SH-SY5Y (cell line): ENCODE data around the gene ADIPOQ.

ENCODE experiments used
- GATA2 ChIP-seq: IDR thresholded peaks from 2 replicates; pipeline ENCODE4 v1.6.1; 2011; ENCODE audit warnings: mild to moderate bottlenecking, low read depth, low read length
- GATA3 ChIP-seq: IDR thresholded peaks from 2 replicates; pipeline ENCODE4 v1.6.1; 2011; ENCODE audit warnings: low read depth, mild to moderate bottlenecking, low read length, moderate library complexity

- TF ChIP-seq GATA2 (no peak), GATA3 (no peak)
These were observed 20.8 kb upstream of the ADIPOQ start for GRCh38 chr3:186821429-186822387.
